ENCODE measurements around the gene ALDH1L1.

DNA sequence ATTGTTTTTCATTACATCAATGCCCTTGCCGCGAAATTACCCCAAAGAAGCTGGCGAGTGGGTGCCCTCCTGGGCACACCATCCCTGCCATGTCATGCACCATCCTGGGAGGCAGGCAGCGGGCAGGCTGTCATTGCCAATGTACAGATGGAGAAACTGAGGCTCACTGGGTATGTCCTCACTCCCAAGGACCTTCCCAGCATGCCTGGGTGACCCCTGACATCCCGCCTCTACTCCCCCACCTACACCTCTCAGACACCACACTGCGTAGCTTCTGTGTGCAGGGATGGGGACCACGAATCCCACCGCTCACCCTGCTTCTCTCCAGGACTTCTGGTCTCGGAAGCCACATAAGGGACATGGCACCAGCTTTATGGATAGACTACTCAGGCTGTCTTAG is 55.5 kb downstream of the ALDH1L1 start:
- TF ChIP-seq POLR2A (IDR thresholded peaks at IDR 0.05), result no peak
- TF ChIP-seq, protein P1, sequence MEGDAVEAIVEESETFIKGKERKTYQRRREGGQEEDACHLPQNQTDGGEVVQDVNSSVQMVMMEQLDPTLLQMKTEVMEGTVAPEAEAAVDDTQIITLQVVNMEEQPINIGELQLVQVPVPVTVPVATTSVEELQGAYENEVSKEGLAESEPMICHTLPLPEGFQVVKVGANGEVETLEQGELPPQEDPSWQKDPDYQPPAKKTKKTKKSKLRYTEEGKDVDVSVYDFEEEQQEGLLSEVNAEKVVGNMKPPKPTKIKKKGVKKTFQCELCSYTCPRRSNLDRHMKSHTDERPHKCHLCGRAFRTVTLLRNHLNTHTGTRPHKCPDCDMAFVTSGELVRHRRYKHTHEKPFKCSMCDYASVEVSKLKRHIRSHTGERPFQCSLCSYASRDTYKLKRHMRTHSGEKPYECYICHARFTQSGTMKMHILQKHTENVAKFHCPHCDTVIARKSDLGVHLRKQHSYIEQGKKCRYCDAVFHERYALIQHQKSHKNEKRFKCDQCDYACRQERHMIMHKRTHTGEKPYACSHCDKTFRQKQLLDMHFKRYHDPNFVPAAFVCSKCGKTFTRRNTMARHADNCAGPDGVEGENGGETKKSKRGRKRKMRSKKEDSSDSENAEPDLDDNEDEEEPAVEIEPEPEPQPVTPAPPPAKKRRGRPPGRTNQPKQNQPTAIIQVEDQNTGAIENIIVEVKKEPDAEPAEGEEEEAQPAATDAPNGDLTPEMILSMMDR (IDR thresholded peaks at IDR 0.05), result no peak
